Adrenal gland (tissue), 12 donors: ENCODE results near the gene NRP1. TPM values are rescaled to one million over a fixed set of nuclear protein-coding genes. Genes with fewer than 3 reads are reported as not detected.

Experiments used
- DNase-seq, 7 donors: peaks; one replicate each; pipeline ENCODE4 v3.0.0-alpha.2; 2019 to 2020
- H3K27ac ChIP-seq, 5 donors: fragments of 200-600 bp; sonication (generic) in 4 of 5; 1 replicate in 3 of 5; 2 replicates in 2 of 5; pipeline versions ENCODE4 v1.5.1 to v1.8.0; 2016 to 2020; ENCODE audit warnings: mild to moderate bottlenecking in 1 of 5
- H3K27me3 ChIP-seq: fragments of 200-600 bp; 2 replicates; pipeline ENCODE4 v1.8.0; 2021
- H3K36me3 ChIP-seq, 2 donors: fragments of 200-600 bp; replicated peaks in 1 of 2; 1 replicate in 1 of 2; 2 replicates in 1 of 2; pipeline versions ENCODE4 v1.5.1 to v1.8.0; 2018 to 2022
- H3K4me1 ChIP-seq, 2 donors: fragments of 200-600 bp; replicated peaks in 1 of 2; 1 replicate in 1 of 2; 2 replicates in 1 of 2; pipeline versions ENCODE4 v1.5.1 to v1.8.0; 2018 to 2021
- H3K4me3 ChIP-seq, 4 donors: fragments of 200-600 bp; sonication (generic) in 3 of 4; one replicate each; pipeline ENCODE4 v1.5.1; 2016 to 2018
- H3K9me3 ChIP-seq, 3 donors: fragments of 200-600 bp; sonication (generic) in 1 of 3; replicated peaks in 1 of 3; 1 replicate in 2 of 3; 2 replicates in 1 of 3; pipeline versions ENCODE4 v1.5.1 to v1.8.0; 2016 to 2021
- CTCF ChIP-seq, 6 experiments: fragments of 450-650 bp in 4 of 6; fragments of 200-600 bp in 2 of 6; sonication (generic) in 1 of 6; IDR thresholded peaks; 1 replicate in 5 of 6; 2 replicates in 1 of 6; pipeline versions ENCODE4 v1.5.1 to v1.8.0; 2016 to 2021; ENCODE audit warnings: antibody characterized with exemption in 6 of 6, mild to moderate bottlenecking in 2 of 6, moderate library complexity in 1 of 6
- POLR2A ChIP-seq, 2 donors: fragments of 450-650 bp; IDR thresholded peaks; one replicate each; pipeline ENCODE4 v1.6.1; 2017; ENCODE audit warnings: antibody characterized with exemption in 2 of 2, mild to moderate bottlenecking in 2 of 2, moderate library complexity in 1 of 2
- WGBS, 4 donors: extraction: QIAGEN DNeasy Blood & Tissue Kit in 2 of 4; methylation state at CpG; one replicate each; pipeline versions ENCODE4 v1.1.5 to v1.1.7; 2013 to 2017; 5-methylcytosine and 5-hydroxymethylcytosine counted together
- intact Hi-C, 2 donors: fragments of 100-400 bp; cut with DNase I; formaldehyde crosslinking; loops; one replicate each; pipeline versions ENCODE4 v1.14.1 to v1.15.0; 2022 to 2023
- polyA plus RNA-seq, 3 donors: library from polyadenylated mRNA; stranded (reverse); fragments of 200-250 nt in 2 of 3; fragments of 350-450 nt in 1 of 3; fragmentation: Illumina TruSeq in 1 of 3; extraction: RNeasy Lipid Tissue Mini Kit (QIAGEN cat#74804) in 1 of 3; gene quantifications; one replicate each; pipeline ENCODE4 v1.2.3, GENCODE V29; 2013 to 2014
- total RNA-seq, 9 donors: library from RNA; depleted of rRNA in 4 of 9; stranded (reverse); fragments of >200 nt in 4 of 9; fragments of 120-200 nt in 1 of 9; fragmentation: NEBNext Ultra II Directional in 1 of 9; extraction: Animal tissue kit (Norgen Biotek cat#: 25700) in 1 of 9; gene quantifications; one replicate each; pipeline versions ENCODE4 v1.1.0 to v1.2.4, GENCODE V29; 2013 to 2023
- donor health status: healthy with polysubstance abuse.
- donor health status: Bipolar disorder and iron deficiency.
- donor health status: DM: yes; HTN: yes; CAD: no.
- donor health status: DM: no; HTN: no; CAD: no.
- donor health status: DM: no; HTN: no; CAD: no.
- donor health status: DM: yes; HTN: yes; CAD: no.

NRP1 gene
- total and polyA plus RNA-seq, 12 donors: 20.2 to 151 (median 92.1) TPM

GRCh38 chr10:33331379-33331694 lies 3.1 kb downstream of the NRP1 start:
- Histone ChIP-seq H3K9me3 (no peaks in the 10 kb centered on the region), H3K36me3 (peaks cover 0 to 22% of the 10 kb centered on the region in 2 donors), H3K27ac (peak overlapping the region in 2 of 5 donors; percentile 45 to 91), H3K4me1 (peaks cover 11 to 47% of the 10 kb centered on the region in 2 donors), H3K27me3 (no peaks in the 10 kb centered on the region), H3K4me3 (peak overlapping the region in 2 of 4 donors; percentile 16 to 78)
- 23 to 43% (median 30%) methylated on average over 2 of the region's 2 CpGs for WGBS, 4 donors
- intact Hi-C loops: loop anchor here (5.0 to 10.0 kb wide), 4 partner anchors 139 to 1306 kb away; no protein-coding TSS in a partner anchor
- no peak for DNase-seq
- no peak for TF ChIP-seq CTCF (IDR thresholded peaks at IDR 0.05)
- no peak for TF ChIP-seq POLR2A (IDR thresholded peaks at IDR 0.05)

DNA sequence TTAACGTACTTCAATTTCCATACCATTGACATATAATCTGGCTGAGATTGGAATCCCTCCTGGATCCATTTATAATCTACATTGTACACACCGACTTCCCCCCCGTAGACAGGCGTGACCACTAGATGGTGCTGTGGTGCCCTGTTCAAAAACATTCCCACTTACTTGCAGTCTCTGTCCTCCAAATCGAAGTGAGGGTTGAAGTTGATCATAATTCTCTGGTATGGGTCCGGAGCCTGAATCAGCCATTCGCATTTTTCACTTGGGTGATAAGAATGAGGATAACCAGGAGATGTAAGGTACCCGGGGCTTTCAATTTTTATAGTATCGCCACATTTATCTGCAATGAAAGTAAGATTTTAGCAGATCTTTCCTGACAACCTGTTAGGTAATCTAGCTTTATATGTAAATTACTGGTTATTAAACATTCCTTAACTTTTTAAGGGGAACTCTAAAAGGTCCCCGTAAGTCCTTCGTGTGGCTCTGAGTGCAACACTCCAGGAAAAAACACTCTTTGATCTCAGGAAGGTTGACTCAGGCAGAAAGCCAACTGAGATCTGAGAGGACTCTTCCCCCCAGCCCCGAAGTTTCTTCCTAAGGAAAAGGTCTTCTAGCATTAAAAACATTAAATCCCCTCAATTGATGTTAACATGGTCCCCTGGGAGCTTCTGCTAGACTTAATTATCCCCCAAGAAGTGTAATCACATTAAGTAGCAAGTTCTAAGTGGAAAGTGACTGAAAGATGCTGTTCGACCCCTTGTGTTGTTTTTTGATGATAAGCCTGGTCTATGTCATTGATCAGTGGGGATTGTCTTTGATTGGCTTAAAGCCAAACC lies 3.7 kb downstream of the NRP1 start:
- Histone ChIP-seq H3K27me3 (no peaks in the 10 kb centered on the region), H3K9me3 (no peaks in the 10 kb centered on the region), H3K36me3 (peaks cover 0 to 22% of the 10 kb centered on the region in 2 donors), H3K4me1 (peaks cover 6 to 53% of the 10 kb centered on the region in 2 donors), H3K4me3 (peak overlapping the region in 1 of 4 donors; percentile 78), H3K27ac (peak overlapping the region in 3 of 5 donors; percentile 11 to 91 (median 45))
- intact Hi-C loops: loop anchor here (5.0 to 10.0 kb wide), 4 partner anchors 138 to 1307 kb away; no protein-coding TSS in a partner anchor
- TF ChIP-seq POLR2A (IDR thresholded peaks at IDR 0.05): peak in 1 of 2 donors; percentile 14
- TF ChIP-seq CTCF (IDR thresholded peaks at IDR 0.05): peak; percentile 82 to 93 (median 88)
- WGBS, 4 donors: 4 to 7% (median 5%) methylated on average over 13 of the region's 13 CpGs
- DNase-seq: peak; percentile 80 to 94 (median 88)

DNA sequence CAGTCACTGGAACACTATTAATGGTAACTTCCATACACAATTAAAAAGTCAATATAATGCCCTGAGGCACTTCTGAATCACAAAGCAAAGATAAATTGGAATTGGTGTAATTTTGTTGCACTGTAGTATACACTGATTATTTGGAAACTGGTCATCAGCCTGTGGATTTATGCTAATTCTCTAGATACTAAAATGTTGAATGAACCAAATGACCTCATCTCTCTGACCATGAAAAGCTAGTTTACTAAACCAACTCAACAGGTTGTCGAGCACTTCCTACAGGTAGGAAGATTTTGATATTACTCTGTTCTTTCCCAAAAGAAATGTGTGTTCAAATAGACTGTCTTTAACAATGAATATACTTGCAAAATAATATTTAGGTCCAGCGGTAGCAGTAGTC lies 5.3 kb downstream of the NRP1 start:
- H3K9me3 ChIP-seq: no peaks in the 10 kb centered on the region
- H3K36me3 ChIP-seq: peaks cover 0 to 22% of the 10 kb centered on the region in 2 donors
- TF ChIP-seq CTCF (IDR thresholded peaks at IDR 0.05): no peak
- H3K27me3 ChIP-seq: no peaks in the 10 kb centered on the region
- H3K4me3 ChIP-seq: peak overlapping the region in 1 of 4 donors; percentile 78
- no peak for DNase-seq
- intact Hi-C loops: no loop called here
- H3K27ac ChIP-seq: no peak overlapping the region
- peaks cover 2 to 57% of the 10 kb centered on the region in 2 donors for H3K4me1 ChIP-seq
- WGBS, 4 donors: 80 to 92% (median 88%) methylated on average over 2 of the region's 2 CpGs

GRCh38 chr10:33328253-33328652 lies 6.2 kb downstream of the NRP1 start:
- H3K4me1 ChIP-seq: peaks cover 0 to 64% of the 10 kb centered on the region in 2 donors
- no peak for DNase-seq
- TF ChIP-seq POLR2A (IDR thresholded peaks at IDR 0.05) (no peak), CTCF (IDR thresholded peaks at IDR 0.05) (no peak)
- H3K27me3 ChIP-seq: no peaks in the 10 kb centered on the region
- H3K36me3 ChIP-seq: peaks cover 0 to 22% of the 10 kb centered on the region in 2 donors
- 93 to 96% (median 94%) methylated on average over 3 of the region's 3 CpGs for WGBS, 4 donors
- intact Hi-C loops: no loop called here
- H3K27ac ChIP-seq: no peak overlapping the region
- H3K9me3 ChIP-seq: no peaks in the 10 kb centered on the region
- no peak overlapping the region for H3K4me3 ChIP-seq
